ENCODE results near the gene SGCG. TPM values are rescaled to one million over a fixed set of nuclear protein-coding genes. Genes with fewer than 3 reads are reported as not detected.
A peak's percentile ranks its signal among the peaks of the same experiment; 100 is the strongest.

Gene SGCG
- total and polyA plus RNA-seq, 8 donors, result 0.14 to 0.25 (median 0.15) TPM; not detected in 5

GRCh38 chr13:23157781-23158180 is 23.0 kb upstream of the SGCG start:
- FAIRE-seq, result no peak

GRCh38 chr13:23159205-23159759 is 21.5 kb upstream of the SGCG start:
- no peak for FAIRE-seq
- Histone ChIP-seq H3K4me1 (no peaks in the 10 kb centered on the region), H3K27ac (no peak overlapping the region), H3K27me3 (peaks cover 0 to 5% (median 0%) of the 10 kb centered on the region in 4 donors), H3K36me3 (no peaks in the 10 kb centered on the region), H3K4me3 (no peak overlapping the region), H3K9me3 (no peaks in the 10 kb centered on the region)
- DNase-seq, result no peak
- WGBS, 2 donors, result 5 to 6% methylated on average over 24 to 25 of the region's 25 CpGs
- intact Hi-C loops (cut with DNase I), result no loop called here
- peak in 2 of 4 donors; percentile 43 to 67 for ATAC-seq
- TF ChIP-seq CTCF (IDR thresholded peaks at IDR 0.05), result no peak

More at GRCh38 chr13:23157781-23158180, 23.0 kb upstream of the SGCG start:
- no peaks in the 10 kb centered on the region for H3K4me1 ChIP-seq
- no peaks in the 10 kb centered on the region for H3K9me3 ChIP-seq
- DNase-seq, result no peak
- H3K4me3 ChIP-seq, result no peak overlapping the region
- intact Hi-C loops (cut with DNase I), result no loop called here
- H3K27me3 ChIP-seq, result peaks cover 0 to 5% (median 0%) of the 10 kb centered on the region in 4 donors
- no peaks in the 10 kb centered on the region for H3K36me3 ChIP-seq
- TF ChIP-seq CTCF (IDR thresholded peaks at IDR 0.05), result no peak
- H3K27ac ChIP-seq, result no peak overlapping the region
- no peak for ATAC-seq
- 42 to 51% methylated on average over 7 of the region's 7 CpGs for WGBS, 2 donors

- H3K9me3 ChIP-seq, result no peaks in the 10 kb centered on the region
- ATAC-seq (peak in 1 of 4 donors; percentile 37), DNase-seq (no peak), FAIRE-seq (no peak)
- H3K27me3 ChIP-seq, result peaks cover 0 to 5% (median 0%) of the 10 kb centered on the region in 4 donors
- H3K4me1 ChIP-seq, result no peaks in the 10 kb centered on the region
- H3K27ac ChIP-seq, result no peak overlapping the region
- intact Hi-C loops (cut with DNase I), result no loop called here
- H3K36me3 ChIP-seq, result no peaks in the 10 kb centered on the region
- peak overlapping the region in 1 of 4 donors; percentile 12 for H3K4me3 ChIP-seq
- 1% methylated on average over 66 to 79 of the region's 79 CpGs for WGBS, 2 donors
- TF ChIP-seq CTCF (IDR thresholded peaks at IDR 0.05), result no peak
Measured at GRCh38 chr13:23159760-23160637, 20.8 kb upstream of the SGCG start.

GRCh38 chr13:23160638-23161480 is 19.9 kb upstream of the SGCG start:
- no peak overlapping the region for H3K27ac ChIP-seq
- peak in 1 of 4 donors; percentile 43 for ATAC-seq

More at GRCh38 chr13:23160638-23161480, 19.9 kb upstream of the SGCG start:
- Histone ChIP-seq H3K4me3 (no peak overlapping the region), H3K4me1 (no peaks in the 10 kb centered on the region), H3K27me3 (peaks cover 0 to 5% (median 0%) of the 10 kb centered on the region in 4 donors), H3K9me3 (no peaks in the 10 kb centered on the region), H3K36me3 (no peaks in the 10 kb centered on the region)
- intact Hi-C loops (cut with DNase I), result no loop called here
- no peak for TF ChIP-seq CTCF (IDR thresholded peaks at IDR 0.05)
- no peak for DNase-seq
- WGBS, 2 donors, result 24% methylated on average over 19 of the region's 19 CpGs
- FAIRE-seq, result no peak
